Ovary (tissue), 3 donors: ENCODE measurements around the gene DDX6.

Experiments
- CTCF ChIP-seq, 3 donors: fragments of 450-650 bp in 2 of 3; fragments of 200-600 bp in 1 of 3; IDR thresholded peaks; one replicate each; pipeline versions ENCODE4 v1.5.1 to v1.8.0; 2016 to 2022; ENCODE audit warnings: antibody characterized with exemption in 3 of 3, mild to moderate bottlenecking in 1 of 3
- EP300 ChIP-seq: sonication (generic); formaldehyde crosslinking; IDR thresholded peaks from one replicate; pipeline ENCODE4 v1.6.1; 2017; ENCODE audit warnings: antibody characterized with exemption
- POLR2A ChIP-seq: fragments of 450-650 bp; IDR thresholded peaks from one replicate; pipeline ENCODE4 v1.6.1; 2017; ENCODE audit warnings: antibody characterized with exemption, mild to moderate bottlenecking, moderate library complexity
- donor health status: DM: no; HTN: no; CAD: no.

- no peak for TF ChIP-seq EP300
- TF ChIP-seq CTCF (IDR thresholded peaks at IDR 0.05), result no peak
- no peak for TF ChIP-seq POLR2A
These were observed 15.4 kb upstream of the DDX6 start for GRCh38 chr11:118806400-118806799.
